ENCODE measurements around the gene PLBD2.

DNA sequence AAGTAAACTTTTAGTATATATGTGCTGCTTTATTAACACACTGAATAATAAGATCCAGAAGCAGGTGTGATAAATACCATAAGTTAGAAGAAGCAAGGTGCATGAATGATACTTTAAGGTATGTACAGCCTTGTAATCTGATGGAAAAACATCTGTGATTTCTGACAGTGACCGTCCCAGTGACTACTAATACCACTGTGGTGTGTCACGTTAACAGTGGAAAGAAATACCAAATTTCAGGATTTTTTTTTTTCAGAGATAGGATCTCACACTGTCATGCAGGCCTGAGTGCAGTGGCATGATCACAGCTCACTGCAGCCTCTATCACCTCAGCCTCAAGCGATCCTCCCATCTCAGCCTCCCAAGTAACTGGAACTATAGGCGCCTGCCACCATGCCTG is 23.8 kb downstream of the PLBD2 start:
- TF ChIP-seq, protein P1, sequence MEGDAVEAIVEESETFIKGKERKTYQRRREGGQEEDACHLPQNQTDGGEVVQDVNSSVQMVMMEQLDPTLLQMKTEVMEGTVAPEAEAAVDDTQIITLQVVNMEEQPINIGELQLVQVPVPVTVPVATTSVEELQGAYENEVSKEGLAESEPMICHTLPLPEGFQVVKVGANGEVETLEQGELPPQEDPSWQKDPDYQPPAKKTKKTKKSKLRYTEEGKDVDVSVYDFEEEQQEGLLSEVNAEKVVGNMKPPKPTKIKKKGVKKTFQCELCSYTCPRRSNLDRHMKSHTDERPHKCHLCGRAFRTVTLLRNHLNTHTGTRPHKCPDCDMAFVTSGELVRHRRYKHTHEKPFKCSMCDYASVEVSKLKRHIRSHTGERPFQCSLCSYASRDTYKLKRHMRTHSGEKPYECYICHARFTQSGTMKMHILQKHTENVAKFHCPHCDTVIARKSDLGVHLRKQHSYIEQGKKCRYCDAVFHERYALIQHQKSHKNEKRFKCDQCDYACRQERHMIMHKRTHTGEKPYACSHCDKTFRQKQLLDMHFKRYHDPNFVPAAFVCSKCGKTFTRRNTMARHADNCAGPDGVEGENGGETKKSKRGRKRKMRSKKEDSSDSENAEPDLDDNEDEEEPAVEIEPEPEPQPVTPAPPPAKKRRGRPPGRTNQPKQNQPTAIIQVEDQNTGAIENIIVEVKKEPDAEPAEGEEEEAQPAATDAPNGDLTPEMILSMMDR (conservative IDR thresholded peaks at IDR 0.05; ENCODE audit: low read depth, low read length) = no peak
- TF ChIP-seq EZH2 (IDR thresholded peaks at IDR 0.05; ENCODE audit: borderline replicate concordance, low read depth, low read length, poor library complexity, severe bottlenecking) = no peak

Data from A673 (cell line).